Measurements from ENCODE around the gene FANCC.
A peak's percentile ranks its signal among the peaks of the same experiment; 100 is the strongest.
"Not testable (repeated sequence)": the region's sequence is repeated elsewhere in the genome, so short reads cannot be mapped to it uniquely, and the experiment has no call there.

Gene FANCC

GRCh38 chr9:95327239-95327865 is 9.8 kb upstream of the FANCC start:
- DNase-seq, result no peak

GRCh38 chr9:95325221-95325620 is 7.7 kb upstream of the FANCC start:
- no peak for DNase-seq

GRCh38 chr9:95317893-95318211 is 343 bp upstream of the FANCC start:
- DNase-seq, result no peak

GRCh38 chr9:95316794-95317118 is 753 bp downstream of the FANCC start:
- peak in 1 of 2 donors; percentile 38 for DNase-seq

- DNase-seq, result no peak
These were observed 1.2 kb downstream of the FANCC start for GRCh38 chr9:95316274-95316673.

GRCh38 chr9:95315108-95315746 is 2.3 kb downstream of the FANCC start:
- no peak for DNase-seq

- no peak for DNase-seq
These were observed 4.5 kb downstream of the FANCC start for GRCh38 chr9:95313010-95313498.

GRCh38 chr9:95311961-95312360 is 5.5 kb downstream of the FANCC start:
- DNase-seq, result no peak

- DNase-seq, result no peak
These were observed 10.0 kb downstream of the FANCC start for GRCh38 chr9:95307538-95307937.

GRCh38 chr9:95306819-95307218 is 10.7 kb downstream of the FANCC start:
- no peak for DNase-seq

- DNase-seq, result no peak
These were observed 11.6 kb downstream of the FANCC start for GRCh38 chr9:95305770-95306492.

- no peak for DNase-seq
These were observed 15.0 kb downstream of the FANCC start for GRCh38 chr9:95302479-95302878.

GRCh38 chr9:95297760-95298159 is 19.7 kb downstream of the FANCC start:
- no peak for DNase-seq

- no peak for DNase-seq
These were observed 20.2 kb downstream of the FANCC start for GRCh38 chr9:95297316-95297715.

GRCh38 chr9:95296761-95297160 is 20.7 kb downstream of the FANCC start:
- no peak for DNase-seq

GRCh38 chr9:95293296-95293695 is 24.2 kb downstream of the FANCC start:
- DNase-seq, result not testable (repeated sequence)

GRCh38 chr9:95292226-95292625 is 25.3 kb downstream of the FANCC start:
- DNase-seq, result no peak

GRCh38 chr9:95286151-95286550 is 31.4 kb downstream of the FANCC start:
- DNase-seq, result no peak

- DNase-seq, result no peak
These were observed 32.2 kb downstream of the FANCC start for GRCh38 chr9:95285307-95285706.

- DNase-seq, result no peak
These were observed 33.1 kb downstream of the FANCC start for GRCh38 chr9:95284162-95285080.

GRCh38 chr9:95283673-95284072 is 33.8 kb downstream of the FANCC start:
- DNase-seq, result no peak

GRCh38 chr9:95282332-95282731 is 35.2 kb downstream of the FANCC start:
- DNase-seq, result no peak

- DNase-seq, result no peak
These were observed 36.8 kb downstream of the FANCC start for GRCh38 chr9:95280745-95281144.

Data from bone marrow (tissue), 2 donors.